Measurements from ENCODE around the gene MYCBP.
A peak's percentile ranks its signal among the peaks of the same experiment; 100 is the strongest.
"Not testable (repeated sequence)": the region's sequence is repeated elsewhere in the genome, so short reads cannot be mapped to it uniquely, and the experiment has no call there.

The MYCBP gene

GRCh38 chr1:38873027-38873969 lies at the start of gene MYCBP:
Gene MYCBP (minus strand): TSS chr1:38873348. CDS start chr1:38873305, 43 bp downstream.
- DNase-seq (ENCODE audit: low spot score): peak; percentile 99

- no peak for DNase-seq (ENCODE audit: low spot score)
Observed at GRCh38 chr1:38919130-38919529, 46.0 kb upstream of the MYCBP start.

- no peak for DNase-seq (ENCODE audit: low spot score)
Observed at GRCh38 chr1:38918568-38918967, 45.4 kb upstream of the MYCBP start.

GRCh38 chr1:38917772-38918171 lies 44.6 kb upstream of the MYCBP start:
- no peak for DNase-seq (ENCODE audit: low spot score)

GRCh38 chr1:38917337-38917736 lies 44.2 kb upstream of the MYCBP start:
- DNase-seq (ENCODE audit: low spot score): no peak

GRCh38 chr1:38915352-38915948 lies 42.3 kb upstream of the MYCBP start:
- no peak for DNase-seq (ENCODE audit: low spot score)

GRCh38 chr1:38914908-38915307 lies 41.8 kb upstream of the MYCBP start:
- not testable (repeated sequence) for DNase-seq (ENCODE audit: low spot score)

- no peak for DNase-seq (ENCODE audit: low spot score)
Observed at GRCh38 chr1:38908821-38909220, 35.7 kb upstream of the MYCBP start.

GRCh38 chr1:38905985-38906384 lies 32.8 kb upstream of the MYCBP start:
- no peak for DNase-seq (ENCODE audit: low spot score)

- no peak for DNase-seq (ENCODE audit: low spot score)
Observed at GRCh38 chr1:38899560-38899959, 26.4 kb upstream of the MYCBP start.

GRCh38 chr1:38898653-38899230 lies 25.6 kb upstream of the MYCBP start:
- DNase-seq (ENCODE audit: low spot score): peak; percentile 18

- no peak for DNase-seq (ENCODE audit: low spot score)
Observed at GRCh38 chr1:38896169-38896568, 23.0 kb upstream of the MYCBP start.

- peak; percentile 29 for DNase-seq (ENCODE audit: low spot score)
Observed at GRCh38 chr1:38892976-38893375, 19.8 kb upstream of the MYCBP start.

GRCh38 chr1:38891753-38892152 lies 18.6 kb upstream of the MYCBP start:
- peak; percentile 30 for DNase-seq (ENCODE audit: low spot score)

- no peak for DNase-seq (ENCODE audit: low spot score)
Observed at GRCh38 chr1:38889589-38889988, 16.4 kb upstream of the MYCBP start.

- no peak for DNase-seq (ENCODE audit: low spot score)
Observed at GRCh38 chr1:38888423-38889333, 15.5 kb upstream of the MYCBP start.

- no peak for DNase-seq (ENCODE audit: low spot score)
Observed at GRCh38 chr1:38885092-38885491, 11.9 kb upstream of the MYCBP start.

GRCh38 chr1:38881487-38881886 lies 8.3 kb upstream of the MYCBP start, which contains the start of gene GJA9:
Gene GJA9 (minus strand): TSS chr1:38881587. CDS start chr1:38876098, 5,489 bp downstream.
- DNase-seq (ENCODE audit: low spot score): no peak

- no peak for DNase-seq (ENCODE audit: low spot score)
Observed at GRCh38 chr1:38875811-38876210, 2.7 kb upstream of the MYCBP start.

- DNase-seq (ENCODE audit: low spot score): peak; percentile 46
Observed at GRCh38 chr1:38872401-38873026, 634 bp downstream of the MYCBP start.

- no peak for DNase-seq (ENCODE audit: low spot score)
Observed at GRCh38 chr1:38870996-38871395, 2.2 kb downstream of the MYCBP start.
